Stimulated activated CD8-positive, alpha-beta memory T cell treated with anti-CD3 and anti-CD28 coated beads, Interleukin-4, amount 100 ng/mL, for 48 hours (primary cell): ENCODE data around the gene TTC28.
"Not testable (repeated sequence)": the region's sequence is repeated elsewhere in the genome, so short reads cannot be mapped to it uniquely, and the experiment has no call there.

ENCODE experiments used
- DNase-seq: peaks from one replicate; pipeline ENCODE4 v3.0.0-alpha.2; 2020

Gene TTC28

GRCh38 chr22:28075358-28075981 is 604.2 kb downstream of the TTC28 start:
- no peak for DNase-seq

- no peak for DNase-seq
These were observed 605.1 kb downstream of the TTC28 start for GRCh38 chr22:28074526-28074925.

GRCh38 chr22:28072066-28072465 is 607.6 kb downstream of the TTC28 start:
- no peak for DNase-seq

- DNase-seq = no peak
These were observed 610.8 kb downstream of the TTC28 start for GRCh38 chr22:28068826-28069225.

GRCh38 chr22:28064920-28065319 is 614.7 kb downstream of the TTC28 start:
- DNase-seq = no peak

GRCh38 chr22:28063656-28064055 is 616.0 kb downstream of the TTC28 start:
- no peak for DNase-seq

- DNase-seq = not testable (repeated sequence)
These were observed 619.0 kb downstream of the TTC28 start for GRCh38 chr22:28060594-28060993.

GRCh38 chr22:28058036-28058435 is 621.6 kb downstream of the TTC28 start:
- no peak for DNase-seq

GRCh38 chr22:28054819-28055208 is 624.8 kb downstream of the TTC28 start:
- no peak for DNase-seq

- DNase-seq = no peak
These were observed 625.5 kb downstream of the TTC28 start for GRCh38 chr22:28053896-28054818.

GRCh38 chr22:28052825-28053269 is 626.8 kb downstream of the TTC28 start:
- no peak for DNase-seq

- DNase-seq = peak; percentile 66
These were observed 627.8 kb downstream of the TTC28 start for GRCh38 chr22:28051787-28052356.

GRCh38 chr22:28051091-28051786 is 628.4 kb downstream of the TTC28 start:
- DNase-seq = no peak

- no peak for DNase-seq
These were observed 631.1 kb downstream of the TTC28 start for GRCh38 chr22:28048529-28048928.

- no peak for DNase-seq
These were observed 631.9 kb downstream of the TTC28 start for GRCh38 chr22:28047740-28048139.

- DNase-seq = no peak
These were observed 633.5 kb downstream of the TTC28 start for GRCh38 chr22:28046100-28046499.

GRCh38 chr22:28044546-28045173 is 635.0 kb downstream of the TTC28 start:
- DNase-seq = no peak

GRCh38 chr22:28043266-28043665 is 636.4 kb downstream of the TTC28 start:
- no peak for DNase-seq

GRCh38 chr22:28034760-28035401 is 644.8 kb downstream of the TTC28 start:
- peak; percentile 28 for DNase-seq

GRCh38 chr22:28034145-28034759 is 645.4 kb downstream of the TTC28 start:
- DNase-seq = no peak

GRCh38 chr22:28032861-28033260 is 646.8 kb downstream of the TTC28 start:
- DNase-seq = no peak
